Mesangial cell (primary cell): ENCODE data around the gene ALDH3B2. TPM values are rescaled to one million over a fixed set of nuclear protein-coding genes. Genes with fewer than 3 reads are reported as not detected.

Source experiments
- total RNA-seq: library from RNA; depleted of rRNA; stranded (reverse); fragments of >200 nt; gene quantifications from 2 replicates; pipeline ENCODE4 v1.2.3, GENCODE V29; 2015

The ALDH3B2 gene
- not detected in 2 replicates for total RNA-seq

GRCh38 chr11:67674442-67674871, at the start of gene ALDH3B2:
Gene ALDH3B2 (minus strand): TSS chr11:67674623. CDS start chr11:67666935, 7,688 bp downstream.

GRCh38 chr11:67639438-67639859, 35.0 kb downstream of the ALDH3B2 start, which contains the start of gene TBX10:
Gene TBX10 (minus strand): TSS chr11:67639763. CDS start chr11:67639472, 291 bp downstream.

GRCh38 chr11:67629386-67630227, 44.8 kb downstream of the ALDH3B2 start, which contains the start of gene NUDT8:
Gene NUDT8 (minus strand): TSS chr11:67629937. CDS start chr11:67629911, 26 bp downstream.

Other genes starting within 250 kb of the ALDH3B2 start
- 55.7 and 76.3 TPM in 2 replicates for gene RPS6KB2, start 246.1 kb downstream of the ALDH3B2 start, total RNA-seq
- gene PTPRCAP, start 236.9 kb downstream of the ALDH3B2 start, total RNA-seq, result 0.25 and 1.8 TPM in 2 replicates
- 145 and 203 TPM in 2 replicates for gene CORO1B, start 231.1 kb downstream of the ALDH3B2 start, total RNA-seq
- gene GPR152, start 221.9 kb downstream of the ALDH3B2 start, total RNA-seq, result not detected in 2 replicates
- not detected in 2 replicates for gene CABP4, start 219.3 kb downstream of the ALDH3B2 start, total RNA-seq
- gene TMEM134, start 205.4 kb downstream of the ALDH3B2 start, total RNA-seq, result 58.2 and 61.9 TPM in 2 replicates
- gene AIP, start 191.6 kb downstream of the ALDH3B2 start, total RNA-seq, result 59.2 and 87.3 TPM in 2 replicates
- gene PITPNM1, start 169.3 kb downstream of the ALDH3B2 start, total RNA-seq, result 93.2 and 138 TPM in 2 replicates
- 107 and 165 TPM in 2 replicates for gene CDK2AP2, start 166.5 kb downstream of the ALDH3B2 start, total RNA-seq
- not detected in 2 replicates for gene CABP2, start 151.2 kb downstream of the ALDH3B2 start, total RNA-seq
- 2,936 and 3,710 TPM in 2 replicates for gene GSTP1, start 90.8 kb downstream of the ALDH3B2 start, total RNA-seq
- gene NDUFV1, start 67.7 kb downstream of the ALDH3B2 start, total RNA-seq, result 205 and 246 TPM in 2 replicates
- 19.1 and 27.5 TPM in 2 replicates for gene NUDT8, start 44.7 kb downstream of the ALDH3B2 start, total RNA-seq
- not detected in 2 replicates for gene TBX10, start 34.9 kb downstream of the ALDH3B2 start, total RNA-seq
- 0.13 TPM in 1 of 2 replicates, not detected in the other for gene ACY3, start 23.9 kb downstream of the ALDH3B2 start, total RNA-seq